AG10803 (cell line): Measurements from ENCODE around the gene CRTC3.

ENCODE experiments used
- DNase-seq: peaks from one replicate; pipeline ENCODE4 v3.0.0; 2010; ENCODE audit warnings: low read depth
- H3K4me3 ChIP-seq: 2 replicates; pipeline ENCODE4 v1.5.1; 2011; ENCODE audit warnings: mild to moderate bottlenecking, low read length, control low read depth
- TF ChIP-seq, protein P1 (sequence below): conservative IDR thresholded peaks from 2 replicates; pipeline ENCODE4 v1.5.1; 2011; ENCODE audit warnings: mild to moderate bottlenecking, low read length, control low read depth, inconsistent platforms

CRTC3 gene

GRCh38 chr15:90607361-90607760 is 77.6 kb downstream of the CRTC3 start:
- TF ChIP-seq, protein P1, sequence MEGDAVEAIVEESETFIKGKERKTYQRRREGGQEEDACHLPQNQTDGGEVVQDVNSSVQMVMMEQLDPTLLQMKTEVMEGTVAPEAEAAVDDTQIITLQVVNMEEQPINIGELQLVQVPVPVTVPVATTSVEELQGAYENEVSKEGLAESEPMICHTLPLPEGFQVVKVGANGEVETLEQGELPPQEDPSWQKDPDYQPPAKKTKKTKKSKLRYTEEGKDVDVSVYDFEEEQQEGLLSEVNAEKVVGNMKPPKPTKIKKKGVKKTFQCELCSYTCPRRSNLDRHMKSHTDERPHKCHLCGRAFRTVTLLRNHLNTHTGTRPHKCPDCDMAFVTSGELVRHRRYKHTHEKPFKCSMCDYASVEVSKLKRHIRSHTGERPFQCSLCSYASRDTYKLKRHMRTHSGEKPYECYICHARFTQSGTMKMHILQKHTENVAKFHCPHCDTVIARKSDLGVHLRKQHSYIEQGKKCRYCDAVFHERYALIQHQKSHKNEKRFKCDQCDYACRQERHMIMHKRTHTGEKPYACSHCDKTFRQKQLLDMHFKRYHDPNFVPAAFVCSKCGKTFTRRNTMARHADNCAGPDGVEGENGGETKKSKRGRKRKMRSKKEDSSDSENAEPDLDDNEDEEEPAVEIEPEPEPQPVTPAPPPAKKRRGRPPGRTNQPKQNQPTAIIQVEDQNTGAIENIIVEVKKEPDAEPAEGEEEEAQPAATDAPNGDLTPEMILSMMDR: no peak
- no peak for DNase-seq
- H3K4me3 ChIP-seq: no peak overlapping the region

GRCh38 chr15:90609242-90610180 is 79.8 kb downstream of the CRTC3 start:
- DNase-seq: no peak
- no peak overlapping the region for H3K4me3 ChIP-seq
- TF ChIP-seq, protein P1: no peak

- TF ChIP-seq, protein P1: no peak
- peak; percentile 79 for DNase-seq
- no peak overlapping the region for H3K4me3 ChIP-seq
Observed at GRCh38 chr15:90610190-90610589, 80.5 kb downstream of the CRTC3 start.

DNA sequence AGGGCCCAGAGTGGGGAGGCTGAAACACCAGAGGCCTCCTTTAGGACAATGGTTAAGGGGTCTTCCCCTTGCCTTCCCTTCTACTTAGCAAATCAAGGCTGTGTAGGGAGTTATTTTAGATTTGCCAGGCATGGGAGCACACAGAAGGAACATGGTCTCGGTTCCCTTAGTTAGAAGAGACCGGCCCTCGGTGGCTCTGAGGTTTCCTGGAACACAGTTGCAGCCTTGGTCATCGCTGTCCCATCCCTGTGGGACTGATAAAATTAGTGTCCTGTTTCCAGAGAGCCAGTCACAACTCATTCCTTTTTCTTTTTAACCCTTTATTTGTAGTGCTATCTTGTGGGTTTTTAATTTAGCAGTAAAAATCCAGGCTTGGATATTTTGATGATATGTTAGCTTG is 81.4 kb downstream of the CRTC3 start:
- no peak for DNase-seq
- TF ChIP-seq, protein P1: no peak
- no peak overlapping the region for H3K4me3 ChIP-seq

DNA sequence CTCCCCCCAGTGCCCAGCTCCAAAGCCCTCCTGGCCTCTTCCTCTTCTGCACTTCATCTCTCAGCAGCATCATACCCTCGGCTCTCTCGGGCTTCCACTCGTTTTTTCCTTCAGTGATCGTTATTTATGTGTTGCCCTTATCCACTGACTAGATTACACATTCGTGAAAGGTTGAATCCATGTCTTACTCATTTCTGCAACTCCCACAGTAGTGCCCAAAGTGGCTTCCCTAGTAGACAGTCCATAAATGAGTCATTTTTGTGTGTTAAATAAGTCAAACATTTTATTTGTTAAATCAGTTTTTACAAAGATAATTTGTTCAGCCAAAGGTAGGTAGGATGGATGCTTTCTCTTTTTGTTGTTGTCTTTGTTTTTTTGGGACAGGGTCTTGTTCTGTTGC is 87.4 kb downstream of the CRTC3 start:
- TF ChIP-seq, protein P1: no peak
- no peak overlapping the region for H3K4me3 ChIP-seq
- no peak for DNase-seq

- no peak for DNase-seq
- no peak overlapping the region for H3K4me3 ChIP-seq
- TF ChIP-seq, protein P1: no peak
Observed at GRCh38 chr15:90617668-90618097, 88.0 kb downstream of the CRTC3 start.
